CD4-positive, CD25-positive, alpha-beta regulatory T cell (primary cell): ENCODE measurements around the gene HNF1B. TPM values are rescaled to one million over a fixed set of nuclear protein-coding genes. Genes with fewer than 3 reads are reported as not detected.

Experiments
- ATAC-seq, 2 donors: fragments of 150-1000 bp; cut with Tn5 transposase; one replicate each; pipeline ENCODE4 v1.10.0; 2021; ENCODE audit warnings: low read depth in 2 of 2, moderate number of reproducible peaks in 2 of 2, moderate library complexity in 1 of 2
- DNase-seq, 3 donors: peaks; one replicate each; pipeline versions ENCODE4 v3.0.0 to v3.0.0-alpha.2; 2012 to 2022; ENCODE audit warnings: mixed read lengths in 1 of 3
- H3K27ac ChIP-seq: one replicate; pipeline ENCODE4 v1.7.0; 2013; ENCODE audit warnings: mild to moderate bottlenecking, low read length; ENCODE audit not compliant: insufficient read depth, poor library complexity, severe bottlenecking
- H3K27me3 ChIP-seq: one replicate; pipeline ENCODE4 v1.7.0; 2013; ENCODE audit warnings: low read length; ENCODE audit not compliant: control insufficient read depth, insufficient read depth
- H3K36me3 ChIP-seq: one replicate; pipeline ENCODE4 v1.7.0; 2013; ENCODE audit warnings: mild to moderate bottlenecking, low read length, moderate library complexity; ENCODE audit not compliant: control insufficient read depth, insufficient read depth
- H3K4me1 ChIP-seq: 2 replicates; pipeline ENCODE4 v1.7.0; 2013; ENCODE audit warnings: mild to moderate bottlenecking, low read length; ENCODE audit not compliant: insufficient read depth, control insufficient read depth, poor library complexity, severe bottlenecking
- H3K4me3 ChIP-seq: one replicate; pipeline ENCODE4 v1.7.0; 2013; ENCODE audit warnings: low read depth, mild to moderate bottlenecking, low read length, moderate library complexity
- H3K9me3 ChIP-seq, 2 experiments: 1 replicate in 1 of 2; 2 replicates in 1 of 2; pipeline ENCODE4 v1.7.0; 2013; ENCODE audit warnings: low read length in 2 of 2, mild to moderate bottlenecking in 1 of 2, moderate library complexity in 1 of 2; ENCODE audit not compliant: control insufficient read depth in 2 of 2
- H3K27ac Mint-ChIP-seq, 3 donors: one replicate each; pipeline ENCODE4 v1.8.0; 2020 to 2022; ENCODE audit warnings: mild to moderate bottlenecking in 3 of 3, mixed read lengths in 3 of 3, moderate library complexity in 2 of 3
- H3K27me3 Mint-ChIP-seq: one replicate; pipeline ENCODE4 v1.8.0; 2022; ENCODE audit warnings: mild to moderate bottlenecking, mixed read lengths
- H3K36me3 Mint-ChIP-seq: one replicate; pipeline ENCODE4 v1.8.0; 2020; ENCODE audit warnings: mixed read lengths
- H3K4me1 Mint-ChIP-seq, 4 donors: one replicate each; pipeline ENCODE4 v1.8.0; 2020 to 2022; ENCODE audit warnings: mixed read lengths in 4 of 4, mild to moderate bottlenecking in 1 of 4
- H3K4me3 Mint-ChIP-seq, 4 donors: one replicate each; pipeline ENCODE4 v1.8.0; 2020 to 2022; ENCODE audit warnings: mild to moderate bottlenecking in 4 of 4, mixed read lengths in 4 of 4, moderate library complexity in 3 of 4
- H3K9me3 Mint-ChIP-seq, 7 donors: one replicate each; pipeline ENCODE4 v1.8.0; 2020 to 2022; ENCODE audit warnings: mixed read lengths in 7 of 7, mild to moderate bottlenecking in 3 of 7, moderate library complexity in 2 of 7
- polyA plus RNA-seq, 4 donors: library from polyadenylated mRNA; unstranded; fragments of 300-500 nt; fragmentation: Illumina TruSeq; gene quantifications; one replicate each; pipeline ENCODE4 v1.2.3, GENCODE V29; 2021
- total RNA-seq: library from RNA; stranded (reverse); gene quantifications from one replicate; pipeline ENCODE4 v1.2.3, GENCODE V29; 2022

HNF1B gene
- total and polyA plus RNA-seq, 5 donors from 2014 or later: not detected

- H3K27ac ChIP-seq: no peak overlapping the region
- Mint-ChIP-seq H3K36me3 (no peaks in the 10 kb centered on the region), H3K9me3 (peaks cover 0 to 2% (median 0%) of the 10 kb centered on the region in 7 donors), H3K4me3 (no peak overlapping the region), H3K27me3 (peaks cover 85% of the 10 kb centered on the region), H3K4me1 (peaks cover 3 to 9% (median 4%) of the 10 kb centered on the region in 4 donors), H3K27ac (no peak overlapping the region)
- H3K36me3 ChIP-seq: no peaks in the 10 kb centered on the region
- DNase-seq (no peak), ATAC-seq (no peak)
- peaks cover 52% of the 10 kb centered on the region for H3K27me3 ChIP-seq
- H3K9me3 ChIP-seq: no peaks in the 10 kb centered on the region
- H3K4me3 ChIP-seq: no peak overlapping the region
- H3K4me1 ChIP-seq: peaks cover 4% of the 10 kb centered on the region
Measured at GRCh38 chr17:37648555-37648954, 96.3 kb downstream of the HNF1B start.

- Mint-ChIP-seq H3K4me3 (no peak overlapping the region), H3K36me3 (no peaks in the 10 kb centered on the region), H3K27ac (no peak overlapping the region), H3K4me1 (peaks cover 4 to 14% (median 9%) of the 10 kb centered on the region in 4 donors), H3K9me3 (peaks cover 0 to 1% (median 0%) of the 10 kb centered on the region in 7 donors), H3K27me3 (peaks cover 82% of the 10 kb centered on the region)
- ATAC-seq (no peak), DNase-seq (no peak)
- Histone ChIP-seq H3K27ac (no peak overlapping the region), H3K36me3 (no peaks in the 10 kb centered on the region), H3K9me3 (no peaks in the 10 kb centered on the region), H3K27me3 (peaks cover 52% of the 10 kb centered on the region), H3K4me1 (peaks cover 9% of the 10 kb centered on the region), H3K4me3 (no peak overlapping the region)
Measured at GRCh38 chr17:37647856-37648255, 97.0 kb downstream of the HNF1B start.

GRCh38 chr17:37643869-37644268 lies 101.0 kb downstream of the HNF1B start:
- DNase-seq (no peak), ATAC-seq (no peak)
- H3K4me3 ChIP-seq: peak overlapping the region; percentile 99
- H3K4me1 Mint-ChIP-seq: peaks cover 23 to 47% (median 29%) of the 10 kb centered on the region in 4 donors
- peaks cover 24% of the 10 kb centered on the region for H3K4me1 ChIP-seq
- H3K27ac ChIP-seq: no peak overlapping the region
- peaks cover 26% of the 10 kb centered on the region for H3K27me3 ChIP-seq
- peak overlapping the region; percentile 90 to 99 (median 96) for H3K4me3 Mint-ChIP-seq
- peaks cover 11% of the 10 kb centered on the region for H3K36me3 ChIP-seq
- peak overlapping the region in 2 of 3 donors; percentile 93 to 96 for H3K27ac Mint-ChIP-seq
- no peaks in the 10 kb centered on the region for H3K9me3 ChIP-seq
- H3K27me3 Mint-ChIP-seq: peaks cover 51% of the 10 kb centered on the region
- peaks cover 13% of the 10 kb centered on the region for H3K36me3 Mint-ChIP-seq
- peaks cover 0 to 1% (median 0%) of the 10 kb centered on the region in 7 donors for H3K9me3 Mint-ChIP-seq

GRCh38 chr17:37643118-37643766 lies 101.6 kb downstream of the HNF1B start, which contains the start of gene DDX52:
Gene DDX52 (minus strand): TSS chr17:37643446. CDS start chr17:37643420, 26 bp downstream.
- H3K27ac ChIP-seq: peak within 1 kb of the TSS; percentile 71
- DNase-seq: peak; percentile 85 to 93 (median 88)
- H3K27me3 ChIP-seq: peaks cover 20% of the 10 kb centered on the region
- peak within 1 kb of the TSS; percentile 99 for H3K4me3 ChIP-seq
- H3K4me3 Mint-ChIP-seq: peak within 1 kb of the TSS; percentile 90 to 99 (median 96)
- peaks cover 11% of the 10 kb centered on the region for H3K36me3 ChIP-seq
- peak within 1 kb of the TSS; percentile 79 to 96 (median 93) for H3K27ac Mint-ChIP-seq
- peaks cover 24% of the 10 kb centered on the region for H3K4me1 ChIP-seq
- peaks cover 26 to 51% (median 33%) of the 10 kb centered on the region in 4 donors for H3K4me1 Mint-ChIP-seq
- peaks cover 16% of the 10 kb centered on the region for H3K36me3 Mint-ChIP-seq
- peak; percentile 96 to 99 for ATAC-seq
- H3K9me3 ChIP-seq: no peaks in the 10 kb centered on the region
- peaks cover 45% of the 10 kb centered on the region for H3K27me3 Mint-ChIP-seq
- peaks cover 0 to 1% (median 0%) of the 10 kb centered on the region in 7 donors for H3K9me3 Mint-ChIP-seq

GRCh38 chr17:37642681-37643080 lies 102.2 kb downstream of the HNF1B start:
- H3K9me3 Mint-ChIP-seq: peaks cover 0 to 1% (median 0%) of the 10 kb centered on the region in 7 donors

GRCh38 chr17:37640015-37640414 lies 104.8 kb downstream of the HNF1B start:
- H3K27ac Mint-ChIP-seq: no peak overlapping the region
- Histone ChIP-seq H3K4me3 (peak overlapping the region; percentile 11), H3K27ac (no peak overlapping the region), H3K27me3 (peaks cover 5% of the 10 kb centered on the region), H3K9me3 (no peaks in the 10 kb centered on the region), H3K36me3 (peaks cover 30% of the 10 kb centered on the region), H3K4me1 (peaks cover 24% of the 10 kb centered on the region)
- peaks cover 19% of the 10 kb centered on the region for H3K27me3 Mint-ChIP-seq
- H3K4me3 Mint-ChIP-seq: peak overlapping the region in 2 of 4 donors; percentile 62 to 78
- no peaks in the 10 kb centered on the region for H3K9me3 Mint-ChIP-seq
- ATAC-seq: no peak
- no peak for DNase-seq
- peaks cover 35 to 62% (median 44%) of the 10 kb centered on the region in 4 donors for H3K4me1 Mint-ChIP-seq
- peaks cover 26% of the 10 kb centered on the region for H3K36me3 Mint-ChIP-seq

More at GRCh38 chr17:37642681-37643080, 102.2 kb downstream of the HNF1B start:
- peak overlapping the region; percentile 79 to 96 (median 93) for H3K27ac Mint-ChIP-seq
- Histone ChIP-seq H3K27me3 (peaks cover 17% of the 10 kb centered on the region), H3K4me1 (peaks cover 24% of the 10 kb centered on the region), H3K27ac (peak overlapping the region; percentile 71), H3K9me3 (no peaks in the 10 kb centered on the region), H3K36me3 (peaks cover 16% of the 10 kb centered on the region), H3K4me3 (peak overlapping the region; percentile 99)
- peaks cover 20% of the 10 kb centered on the region for H3K36me3 Mint-ChIP-seq
- peak in 2 of 3 donors; percentile 9 to 32 for DNase-seq
- H3K4me1 Mint-ChIP-seq: peaks cover 28 to 56% (median 38%) of the 10 kb centered on the region in 4 donors
- ATAC-seq: no peak
- H3K4me3 Mint-ChIP-seq: peak overlapping the region; percentile 90 to 99 (median 96)
- H3K27me3 Mint-ChIP-seq: peaks cover 41% of the 10 kb centered on the region

- Mint-ChIP-seq H3K4me3 (peak overlapping the region in 1 of 4 donors; percentile 29), H3K27ac (no peak overlapping the region), H3K9me3 (no peaks in the 10 kb centered on the region), H3K4me1 (peaks cover 31 to 48% (median 35%) of the 10 kb centered on the region in 4 donors), H3K36me3 (peaks cover 26% of the 10 kb centered on the region), H3K27me3 (no peaks in the 10 kb centered on the region)
- no peak for ATAC-seq
- Histone ChIP-seq H3K27ac (no peak overlapping the region), H3K4me3 (no peak overlapping the region), H3K4me1 (peaks cover 16% of the 10 kb centered on the region), H3K36me3 (peaks cover 33% of the 10 kb centered on the region), H3K27me3 (no peaks in the 10 kb centered on the region), H3K9me3 (no peaks in the 10 kb centered on the region)
- DNase-seq: no peak
Measured at GRCh38 chr17:37637956-37638355, 106.9 kb downstream of the HNF1B start.
